Spleen (tissue), 7 donors: ENCODE measurements around the gene PRKCB.

Source experiments
- POLR2AphosphoS5 ChIP-seq, 3 donors: sonication (generic); formaldehyde crosslinking; IDR thresholded peaks; one replicate each; pipeline ENCODE4 v1.5.1; 2017; ENCODE audit warnings: antibody characterized with exemption in 3 of 3
- TF ChIP-seq, protein P1 (sequence below), 11 experiments: fragments of 200-600 bp in 7 of 11; fragments of 450-650 bp in 4 of 11; sonication (generic) in 4 of 11; IDR thresholded peaks in 8 of 11; conservative IDR thresholded peaks in 3 of 11; 1 replicate in 7 of 11; 2 replicates in 4 of 11; pipeline versions ENCODE4 v1.4.0 to v1.8.0; 2016 to 2021; ENCODE audit warnings: antibody characterized with exemption in 11 of 11, inconsistent platforms in 4 of 11, mild to moderate bottlenecking in 1 of 11
- donor health status: DM: no; HTN: no; CAD: no; lungs with moderate emphysema.
- donor health status: DM: no; HTN: no; CAD: no.
- donor health status: DM: no; HTN: no; CAD: no.

DNA sequence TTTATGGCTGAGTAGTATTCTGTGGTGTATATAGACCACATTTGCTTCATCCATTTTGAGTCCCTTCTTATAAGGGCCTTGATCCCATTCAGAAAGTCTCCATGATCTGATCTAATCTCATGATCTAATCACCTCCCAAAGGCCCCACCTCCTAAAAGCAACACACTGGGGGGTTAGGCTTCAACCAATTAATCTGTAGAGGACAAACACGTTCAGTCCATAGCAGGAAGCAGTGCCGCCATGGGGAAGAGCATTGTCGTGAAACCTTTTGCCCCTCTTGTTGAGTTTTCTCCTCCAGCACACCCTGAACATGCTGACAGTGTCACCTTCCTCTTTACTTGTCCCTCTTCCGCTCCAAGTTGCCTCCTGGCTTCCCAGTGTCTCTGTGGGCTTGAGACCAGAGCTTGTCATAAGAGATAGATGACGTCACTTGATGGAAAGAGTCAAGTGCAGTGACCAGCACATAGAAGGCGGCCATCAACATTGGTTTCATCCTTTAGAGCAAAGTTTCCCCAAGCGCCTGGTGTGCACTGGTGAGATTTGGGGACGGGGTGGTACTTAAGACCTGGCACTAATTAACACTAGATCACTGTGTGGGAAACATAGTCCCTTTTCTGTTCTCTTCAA is 74.1 kb downstream of the PRKCB start:
- TF ChIP-seq POLR2AphosphoS5 (IDR thresholded peaks at IDR 0.05) = no peak
- TF ChIP-seq, protein P1, sequence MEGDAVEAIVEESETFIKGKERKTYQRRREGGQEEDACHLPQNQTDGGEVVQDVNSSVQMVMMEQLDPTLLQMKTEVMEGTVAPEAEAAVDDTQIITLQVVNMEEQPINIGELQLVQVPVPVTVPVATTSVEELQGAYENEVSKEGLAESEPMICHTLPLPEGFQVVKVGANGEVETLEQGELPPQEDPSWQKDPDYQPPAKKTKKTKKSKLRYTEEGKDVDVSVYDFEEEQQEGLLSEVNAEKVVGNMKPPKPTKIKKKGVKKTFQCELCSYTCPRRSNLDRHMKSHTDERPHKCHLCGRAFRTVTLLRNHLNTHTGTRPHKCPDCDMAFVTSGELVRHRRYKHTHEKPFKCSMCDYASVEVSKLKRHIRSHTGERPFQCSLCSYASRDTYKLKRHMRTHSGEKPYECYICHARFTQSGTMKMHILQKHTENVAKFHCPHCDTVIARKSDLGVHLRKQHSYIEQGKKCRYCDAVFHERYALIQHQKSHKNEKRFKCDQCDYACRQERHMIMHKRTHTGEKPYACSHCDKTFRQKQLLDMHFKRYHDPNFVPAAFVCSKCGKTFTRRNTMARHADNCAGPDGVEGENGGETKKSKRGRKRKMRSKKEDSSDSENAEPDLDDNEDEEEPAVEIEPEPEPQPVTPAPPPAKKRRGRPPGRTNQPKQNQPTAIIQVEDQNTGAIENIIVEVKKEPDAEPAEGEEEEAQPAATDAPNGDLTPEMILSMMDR (IDR thresholded peaks at IDR 0.05 in 8 of 11, conservative IDR thresholded peaks at IDR 0.05 in 3 of 11) = no peak
